ENCODE data around the gene POU5F1.
"Not testable (repeated sequence)": the region's sequence is repeated elsewhere in the genome, so short reads cannot be mapped to it uniquely, and the experiment has no call there.

Gene POU5F1

GRCh38 chr6:31165064-31165832 lies 5.2 kb downstream of the POU5F1 start:
- not testable (repeated sequence) for DNase-seq

- DNase-seq = not testable (repeated sequence)
Measured at GRCh38 chr6:31164475-31165063, 5.9 kb downstream of the POU5F1 start.

- no peak for DNase-seq
Measured at GRCh38 chr6:31163922-31164321, 6.6 kb downstream of the POU5F1 start.

GRCh38 chr6:31162463-31163165 lies 7.9 kb downstream of the POU5F1 start:
- DNase-seq = peak in 1 of 14 donors; percentile 57

GRCh38 chr6:31161216-31162126 lies 9.0 kb downstream of the POU5F1 start:
- DNase-seq = no peak

GRCh38 chr6:31158863-31159855 lies 11.3 kb downstream of the POU5F1 start:
- no peak for DNase-seq

GRCh38 chr6:31158140-31158862 lies 12.2 kb downstream of the POU5F1 start, which contains the start of gene TCF19:
TSS of gene TCF19 (plus strand) at chr6:31158589. CDS start at chr6:31159470, 881 bp downstream.
- DNase-seq = peak; percentile 87 to 99 (median 95)

- DNase-seq = no peak
Measured at GRCh38 chr6:31157513-31158139, 12.9 kb downstream of the POU5F1 start, which contains the start of gene CCHCR1. TSS of gene CCHCR1 (minus strand) at chr6:31157802. CDS start at chr6:31157600, 202 bp downstream.

GRCh38 chr6:31156641-31157040 lies 13.8 kb downstream of the POU5F1 start:
- no peak for DNase-seq

GRCh38 chr6:31154436-31154835 lies 16.0 kb downstream of the POU5F1 start:
- no peak for DNase-seq

GRCh38 chr6:31152781-31153180 lies 17.7 kb downstream of the POU5F1 start:
- no peak for DNase-seq

GRCh38 chr6:31149827-31150447 lies 20.5 kb downstream of the POU5F1 start:
- no peak for DNase-seq

GRCh38 chr6:31145386-31145785 lies 25.1 kb downstream of the POU5F1 start:
- no peak for DNase-seq

GRCh38 chr6:31144970-31145340 lies 25.5 kb downstream of the POU5F1 start:
- no peak for DNase-seq

- no peak for DNase-seq
Measured at GRCh38 chr6:31144296-31144969, 26.0 kb downstream of the POU5F1 start.

- no peak for DNase-seq
Measured at GRCh38 chr6:31143148-31143547, 27.3 kb downstream of the POU5F1 start.

GRCh38 chr6:31142361-31142761 lies 28.1 kb downstream of the POU5F1 start:
- no peak for DNase-seq

GRCh38 chr6:31140643-31141042 lies 29.8 kb downstream of the POU5F1 start:
- DNase-seq = no peak

- no peak for DNase-seq
Measured at GRCh38 chr6:31139599-31139998, 30.9 kb downstream of the POU5F1 start.

All from C1 segment of cervical spinal cord (tissue), 14 donors.